Measurements from ENCODE around the gene MUC5AC. TPM values are rescaled to one million over a fixed set of nuclear protein-coding genes. Genes with fewer than 3 reads are reported as not detected.

Gene MUC5AC
- total and polyA plus RNA-seq, 9 donors = 0.01 to 0.75 (median 0.04) TPM; not detected in 4

DNA sequence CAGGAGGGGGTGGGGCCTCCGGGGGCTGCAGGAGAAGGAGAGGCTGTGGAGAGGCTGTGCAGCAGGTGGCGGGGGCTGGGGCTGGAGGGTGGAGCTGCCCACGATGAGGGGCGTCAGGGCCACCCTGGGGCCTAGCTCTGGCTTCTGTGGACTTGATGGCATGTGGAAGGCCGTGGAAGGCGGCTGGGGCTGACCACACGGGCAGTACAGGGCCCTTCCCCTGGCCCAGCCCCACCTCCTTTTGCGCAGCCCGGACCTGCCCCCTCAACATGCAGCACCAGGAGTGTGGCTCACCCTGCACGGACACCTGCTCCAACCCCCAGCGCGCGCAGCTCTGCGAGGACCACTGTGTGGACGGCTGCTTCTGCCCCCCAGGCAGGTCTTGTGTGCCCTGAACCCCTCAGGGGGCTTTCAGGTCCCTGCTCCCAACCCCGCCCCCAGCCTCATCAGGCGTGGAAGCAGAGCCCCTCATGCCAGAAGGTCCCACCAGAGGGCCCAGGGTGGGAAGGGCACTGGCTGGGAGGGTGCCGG is 71.2 kb downstream of the MUC5AC start:
- H3K4me1 ChIP-seq (ENCODE audit: control insufficient read depth, insufficient read depth, low read length) = no peaks in the 10 kb centered on the region
- peaks cover 4% of the 10 kb centered on the region for H3K27me3 ChIP-seq (ENCODE audit: control insufficient read depth, insufficient read depth, low read length)
- H3K36me3 ChIP-seq (ENCODE audit: control insufficient read depth, insufficient read depth, low read length) = no peaks in the 10 kb centered on the region
- WGBS (ENCODE audit: insufficient coverage) = 72% methylated on average over 17 of the region's 18 CpGs
- H3K27ac ChIP-seq (ENCODE audit: low read length) = no peak overlapping the region
- DNase-seq = no peak
- H3K4me3 ChIP-seq (ENCODE audit: low read length) = no peak overlapping the region
- H3K9me3 ChIP-seq (replicated peaks; ENCODE audit: control insufficient read depth, low read depth, low read length) = no peaks in the 10 kb centered on the region

- H3K9me3 ChIP-seq (replicated peaks; ENCODE audit: control insufficient read depth, low read depth, low read length) = no peaks in the 10 kb centered on the region
- no peak overlapping the region for H3K27ac ChIP-seq (ENCODE audit: low read length)
- WGBS (ENCODE audit: insufficient coverage) = 83% methylated on average over 16 of the region's 27 CpGs
- H3K4me3 ChIP-seq (ENCODE audit: low read length) = no peak overlapping the region
- peaks cover 3% of the 10 kb centered on the region for H3K27me3 ChIP-seq (ENCODE audit: control insufficient read depth, insufficient read depth, low read length)
- H3K36me3 ChIP-seq (ENCODE audit: control insufficient read depth, insufficient read depth, low read length) = no peaks in the 10 kb centered on the region
- H3K4me1 ChIP-seq (ENCODE audit: control insufficient read depth, insufficient read depth, low read length) = no peaks in the 10 kb centered on the region
- no peak for DNase-seq
Measured at GRCh38 chr11:1229471-1230120, 71.8 kb downstream of the MUC5AC start.

DNA sequence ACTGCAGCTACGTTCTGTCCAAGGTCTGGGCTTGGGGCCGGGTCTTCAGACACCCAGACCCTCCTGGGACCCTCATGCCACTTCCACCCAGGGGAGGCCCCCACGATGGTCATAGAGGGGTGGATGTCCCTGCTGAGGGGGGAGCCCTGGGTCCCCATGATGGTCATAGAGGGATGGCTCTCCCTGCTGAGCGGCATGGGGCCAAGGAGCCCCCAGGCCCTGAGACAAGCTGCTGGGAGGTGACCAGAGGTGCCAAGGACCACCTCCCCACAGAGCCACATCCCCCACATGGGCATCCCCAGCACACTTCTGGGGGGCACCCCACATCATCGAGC is 72.3 kb downstream of the MUC5AC start:
- Histone ChIP-seq H3K27me3 (ENCODE audit: control insufficient read depth, insufficient read depth, low read length) (peaks cover 2% of the 10 kb centered on the region), H3K4me3 (ENCODE audit: low read length) (no peak overlapping the region), H3K36me3 (ENCODE audit: control insufficient read depth, insufficient read depth, low read length) (no peaks in the 10 kb centered on the region), H3K27ac (ENCODE audit: low read length) (no peak overlapping the region), H3K4me1 (ENCODE audit: control insufficient read depth, insufficient read depth, low read length) (no peaks in the 10 kb centered on the region), H3K9me3 (replicated peaks; ENCODE audit: control insufficient read depth, low read depth, low read length) (no peaks in the 10 kb centered on the region)
- no peak for DNase-seq
- 80% methylated on average over 2 of the region's 5 CpGs for WGBS (ENCODE audit: insufficient coverage)

- H3K4me3 ChIP-seq (ENCODE audit: low read length) = no peak overlapping the region
- no peak for DNase-seq
- H3K9me3 ChIP-seq (replicated peaks; ENCODE audit: control insufficient read depth, low read depth, low read length) = no peaks in the 10 kb centered on the region
- 68% methylated on average over 36 of the region's 45 CpGs for WGBS (ENCODE audit: insufficient coverage)
- H3K27ac ChIP-seq (ENCODE audit: low read length) = no peak overlapping the region
- H3K36me3 ChIP-seq (ENCODE audit: control insufficient read depth, insufficient read depth, low read length) = no peaks in the 10 kb centered on the region
- H3K4me1 ChIP-seq (ENCODE audit: control insufficient read depth, insufficient read depth, low read length) = no peaks in the 10 kb centered on the region
- peaks cover 2% of the 10 kb centered on the region for H3K27me3 ChIP-seq (ENCODE audit: control insufficient read depth, insufficient read depth, low read length)
Measured at GRCh38 chr11:1230456-1231395, 73.0 kb downstream of the MUC5AC start.

DNA sequence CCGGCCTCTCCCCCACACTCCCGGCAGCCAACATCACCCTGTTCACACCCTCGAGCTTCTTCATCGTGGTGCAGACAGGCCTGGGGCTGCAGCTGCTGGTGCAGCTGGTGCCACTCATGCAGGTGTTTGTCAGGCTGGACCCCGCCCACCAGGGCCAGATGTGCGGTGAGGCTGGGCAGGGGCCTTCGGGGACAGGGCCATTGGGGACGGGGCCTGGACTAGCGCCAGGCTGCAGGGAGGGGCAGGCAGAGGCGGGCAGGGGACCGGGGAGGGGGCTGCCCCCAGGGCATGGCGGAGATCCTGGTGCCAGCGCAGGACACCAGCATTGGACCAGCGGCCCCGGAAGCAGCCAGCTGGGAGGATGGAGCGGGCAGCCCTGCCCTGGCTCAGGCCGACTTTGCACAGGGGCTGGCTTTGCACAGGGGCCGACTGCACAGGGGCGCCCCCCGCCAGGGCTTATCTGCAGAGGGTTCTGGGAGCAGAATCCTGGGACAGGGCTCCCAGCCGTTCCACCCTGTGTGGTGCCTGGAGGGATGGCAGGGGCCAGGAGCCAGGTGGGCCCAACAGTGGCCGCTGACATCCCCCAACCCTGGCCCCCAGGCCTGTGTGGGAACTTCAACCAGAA is 73.8 kb downstream of the MUC5AC start:
- peaks cover 2% of the 10 kb centered on the region for H3K27me3 ChIP-seq (ENCODE audit: control insufficient read depth, insufficient read depth, low read length)
- no peaks in the 10 kb centered on the region for H3K9me3 ChIP-seq (replicated peaks; ENCODE audit: control insufficient read depth, low read depth, low read length)
- no peaks in the 10 kb centered on the region for H3K36me3 ChIP-seq (ENCODE audit: control insufficient read depth, insufficient read depth, low read length)
- H3K4me3 ChIP-seq (ENCODE audit: low read length) = no peak overlapping the region
- no peaks in the 10 kb centered on the region for H3K4me1 ChIP-seq (ENCODE audit: control insufficient read depth, insufficient read depth, low read length)
- 59% methylated on average over 20 of the region's 22 CpGs for WGBS (ENCODE audit: insufficient coverage)
- DNase-seq = no peak
- no peak overlapping the region for H3K27ac ChIP-seq (ENCODE audit: low read length)

DNA sequence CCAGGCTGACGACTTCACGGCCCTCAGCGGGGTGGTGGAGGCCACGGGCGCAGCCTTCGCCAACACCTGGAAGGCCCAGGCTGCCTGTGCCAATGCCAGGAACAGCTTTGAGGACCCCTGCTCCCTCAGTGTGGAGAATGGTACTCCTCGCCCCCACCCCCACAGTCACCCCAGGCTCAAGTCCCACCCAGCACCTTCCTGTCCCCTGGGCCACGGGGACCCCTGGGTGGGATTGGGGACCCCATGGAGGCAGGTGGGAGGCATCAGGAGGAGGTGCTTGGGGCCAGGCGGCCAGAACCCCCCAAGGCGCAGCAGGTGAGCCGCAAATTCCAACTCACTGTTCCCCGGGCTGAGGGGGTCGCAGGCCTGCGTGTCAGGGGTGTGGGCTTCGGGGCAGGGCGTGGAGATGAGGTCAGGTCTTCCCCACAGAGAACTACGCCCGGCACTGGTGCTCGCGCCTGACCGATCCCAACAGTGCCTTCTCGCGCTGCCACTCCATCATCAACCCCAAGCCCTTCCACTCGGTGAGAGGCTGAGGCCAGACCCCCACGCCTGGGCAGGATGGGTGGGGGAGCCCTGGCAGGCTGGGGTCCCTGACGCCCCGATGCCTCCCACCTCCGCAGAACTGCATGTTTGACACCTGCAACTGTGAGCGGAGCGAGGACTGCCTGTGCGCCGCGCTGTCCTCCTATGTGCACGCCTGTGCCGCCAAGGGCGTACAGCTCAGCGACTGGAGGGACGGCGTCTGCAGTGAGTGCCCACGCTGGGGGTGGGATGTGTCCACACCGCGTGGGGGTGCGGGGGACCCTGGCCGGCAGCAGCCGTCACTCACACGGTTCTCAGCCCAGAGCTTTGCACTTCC is 74.5 kb downstream of the MUC5AC start:
- Histone ChIP-seq H3K27me3 (ENCODE audit: control insufficient read depth, insufficient read depth, low read length) (peaks cover 2% of the 10 kb centered on the region), H3K36me3 (ENCODE audit: control insufficient read depth, insufficient read depth, low read length) (no peaks in the 10 kb centered on the region), H3K4me3 (ENCODE audit: low read length) (no peak overlapping the region), H3K9me3 (replicated peaks; ENCODE audit: control insufficient read depth, low read depth, low read length) (no peaks in the 10 kb centered on the region), H3K4me1 (ENCODE audit: control insufficient read depth, insufficient read depth, low read length) (no peaks in the 10 kb centered on the region), H3K27ac (ENCODE audit: low read length) (no peak overlapping the region)
- DNase-seq = no peak
- 76% methylated on average over 27 of the region's 46 CpGs for WGBS (ENCODE audit: insufficient coverage)

GRCh38 chr11:1232883-1233321 is 75.1 kb downstream of the MUC5AC start:
- Histone ChIP-seq H3K9me3 (replicated peaks; ENCODE audit: control insufficient read depth, low read depth, low read length) (no peaks in the 10 kb centered on the region), H3K27me3 (ENCODE audit: control insufficient read depth, insufficient read depth, low read length) (peaks cover 2% of the 10 kb centered on the region), H3K4me1 (ENCODE audit: control insufficient read depth, insufficient read depth, low read length) (no peaks in the 10 kb centered on the region), H3K36me3 (ENCODE audit: control insufficient read depth, insufficient read depth, low read length) (no peaks in the 10 kb centered on the region), H3K4me3 (ENCODE audit: low read length) (no peak overlapping the region), H3K27ac (ENCODE audit: low read length) (no peak overlapping the region)
- 64% methylated on average over 22 of the region's 30 CpGs for WGBS (ENCODE audit: insufficient coverage)
- DNase-seq = no peak

GRCh38 chr11:1233351-1234053 is 75.7 kb downstream of the MUC5AC start:
- H3K27me3 ChIP-seq (ENCODE audit: control insufficient read depth, insufficient read depth, low read length) = peaks cover 2% of the 10 kb centered on the region
- no peaks in the 10 kb centered on the region for H3K4me1 ChIP-seq (ENCODE audit: control insufficient read depth, insufficient read depth, low read length)
- H3K36me3 ChIP-seq (ENCODE audit: control insufficient read depth, insufficient read depth, low read length) = no peaks in the 10 kb centered on the region
- no peak overlapping the region for H3K27ac ChIP-seq (ENCODE audit: low read length)
- no peak for DNase-seq
- 71% methylated on average over 12 of the region's 21 CpGs for WGBS (ENCODE audit: insufficient coverage)
- no peak overlapping the region for H3K4me3 ChIP-seq (ENCODE audit: low read length)
- H3K9me3 ChIP-seq (replicated peaks; ENCODE audit: control insufficient read depth, low read depth, low read length) = no peaks in the 10 kb centered on the region

DNA sequence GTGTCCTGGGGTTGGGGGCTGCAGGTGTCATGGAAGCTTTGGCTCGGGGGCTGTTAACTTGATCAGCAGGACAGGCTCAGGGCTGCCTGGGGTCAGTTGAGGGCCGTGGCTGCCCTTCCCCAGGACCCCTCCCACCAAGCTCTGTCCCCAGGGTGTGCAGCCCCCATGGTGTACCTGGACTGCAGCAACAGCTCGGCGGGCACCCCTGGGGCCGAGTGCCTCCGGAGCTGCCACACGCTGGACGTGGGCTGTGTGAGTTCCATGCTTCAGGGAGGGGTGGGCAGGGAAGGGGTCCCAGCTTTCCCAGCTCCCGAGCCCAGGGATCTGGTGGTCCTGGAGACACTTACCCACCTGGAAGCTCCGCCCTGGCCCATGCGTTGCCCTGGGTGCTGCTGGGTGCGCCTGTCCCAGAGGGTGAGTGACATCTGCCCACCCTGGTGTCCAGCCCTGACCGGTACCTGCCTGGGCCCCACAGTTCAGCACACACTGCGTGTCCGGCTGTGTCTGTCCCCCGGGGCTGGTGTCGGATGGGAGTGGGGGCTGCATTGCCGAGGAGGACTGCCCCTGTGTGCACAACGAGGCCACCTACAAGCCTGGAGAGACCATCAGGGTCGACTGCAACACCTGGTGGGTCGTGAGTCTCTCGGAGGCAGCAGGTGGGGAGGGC is 76.4 kb downstream of the MUC5AC start:
- H3K9me3 ChIP-seq (replicated peaks; ENCODE audit: control insufficient read depth, low read depth, low read length) = no peaks in the 10 kb centered on the region
- H3K36me3 ChIP-seq (ENCODE audit: control insufficient read depth, insufficient read depth, low read length) = no peaks in the 10 kb centered on the region
- H3K27me3 ChIP-seq (ENCODE audit: control insufficient read depth, insufficient read depth, low read length) = peaks cover 2% of the 10 kb centered on the region
- H3K4me3 ChIP-seq (ENCODE audit: low read length) = no peak overlapping the region
- H3K4me1 ChIP-seq (ENCODE audit: control insufficient read depth, insufficient read depth, low read length) = no peaks in the 10 kb centered on the region
- DNase-seq = no peak
- H3K27ac ChIP-seq (ENCODE audit: low read length) = no peak overlapping the region
- WGBS (ENCODE audit: insufficient coverage) = 58% methylated on average over 16 of the region's 22 CpGs
